ENCODE results near the gene MBD5.

- TF ChIP-seq POLR2A (IDR thresholded peaks at IDR 0.05): no peak
- TF ChIP-seq CTCF (IDR thresholded peaks at IDR 0.05): no peak
These were observed 27.8 kb downstream of the MBD5 start for GRCh38 chr2:148048475-148049221.

All from thyroid gland (tissue), 4 donors.